SKM-1 treated with dmso at 0.1 percent for 144 hours (cell line): Measurements from ENCODE around the gene KLF9.

Experiments used
- DNase-seq: peaks from one replicate; lab custom pipeline; 2025; ENCODE audit not compliant: unreplicated experiment; lab: John Stamatoyannopoulos, UW

Gene KLF9

GRCh38 chr9:70367305-70367930 is 47.0 kb downstream of the KLF9 start:
- DNase-seq = no peak

GRCh38 chr9:70363760-70364159 is 50.7 kb downstream of the KLF9 start:
- DNase-seq = no peak

GRCh38 chr9:70362952-70363351 is 51.5 kb downstream of the KLF9 start:
- no peak for DNase-seq

DNA sequence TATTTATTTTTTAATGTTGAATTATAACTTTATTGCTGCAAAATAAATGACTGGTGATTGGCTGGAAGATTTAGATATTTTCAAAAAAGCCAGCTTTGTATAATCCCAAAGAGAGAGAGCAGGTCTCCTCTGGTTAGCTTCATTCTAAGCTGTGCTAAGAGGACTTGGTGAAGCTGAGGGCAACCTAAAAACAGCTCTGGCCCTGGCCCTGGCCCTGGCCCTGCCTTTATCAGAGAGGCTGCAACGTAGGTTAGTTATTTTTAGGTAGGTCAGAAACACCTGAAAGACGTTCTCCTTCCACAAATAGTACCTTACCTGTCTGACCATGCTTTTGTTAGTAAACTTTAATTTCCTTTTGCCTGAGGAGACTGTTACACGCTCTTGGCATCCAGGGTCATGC is 58.7 kb downstream of the KLF9 start:
- DNase-seq = no peak

GRCh38 chr9:70352802-70353201 is 61.7 kb downstream of the KLF9 start:
- DNase-seq = no peak

- DNase-seq = no peak
Observed at GRCh38 chr9:70352356-70352755, 62.1 kb downstream of the KLF9 start.

GRCh38 chr9:70347046-70347445 is 67.4 kb downstream of the KLF9 start:
- no peak for DNase-seq

GRCh38 chr9:70340572-70340971 is 73.9 kb downstream of the KLF9 start:
- DNase-seq = no peak
